GM13976 (cell line): Measurements from ENCODE around the gene ELMO1.

Experiments used
- DNase-seq: peaks from one replicate; pipeline ENCODE4 v3.0.0; 2012; ENCODE audit warnings: low spot score
- in situ Hi-C: fragments of 300-500 bp; cut with MboI; formaldehyde crosslinking; loops from one replicate; pipeline ENCODE4 v1.12.0; 2022; ENCODE audit warnings: low sequenced_read_pairs, mixed read lengths, inconsistent platforms; ENCODE audit not compliant: unreplicated experiment
- TF ChIP-seq, protein P1 (sequence below): IDR thresholded peaks from 2 replicates; pipeline ENCODE4 v1.5.1; 2012; ENCODE audit warnings: borderline replicate concordance, mild to moderate bottlenecking; ENCODE audit not compliant: insufficient read depth; ENCODE audit errors: extremely low read depth, missing control alignments, control extremely low read depth

The ELMO1 gene

DNA sequence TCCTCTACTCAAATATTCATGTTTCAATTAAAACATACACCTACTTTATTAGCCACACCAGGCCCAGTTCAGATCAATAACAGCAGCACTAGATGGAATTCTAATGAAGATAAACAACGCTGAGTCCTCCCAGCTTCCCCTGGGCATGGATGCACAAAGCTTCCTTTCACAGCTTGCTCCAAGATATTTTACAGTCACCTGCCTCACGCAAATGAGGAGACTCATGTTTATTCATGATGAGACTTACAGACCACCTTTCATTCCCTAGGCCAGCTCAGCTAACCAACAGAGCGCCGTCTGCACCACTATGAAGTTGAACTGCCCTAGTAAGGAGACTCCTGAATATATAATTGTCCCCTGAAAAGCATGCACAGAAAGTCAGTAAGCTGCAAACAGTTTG lies 441.4 kb downstream of the ELMO1 start:
- in situ Hi-C loops: no loop called here
- DNase-seq: no peak
- TF ChIP-seq, protein P1, sequence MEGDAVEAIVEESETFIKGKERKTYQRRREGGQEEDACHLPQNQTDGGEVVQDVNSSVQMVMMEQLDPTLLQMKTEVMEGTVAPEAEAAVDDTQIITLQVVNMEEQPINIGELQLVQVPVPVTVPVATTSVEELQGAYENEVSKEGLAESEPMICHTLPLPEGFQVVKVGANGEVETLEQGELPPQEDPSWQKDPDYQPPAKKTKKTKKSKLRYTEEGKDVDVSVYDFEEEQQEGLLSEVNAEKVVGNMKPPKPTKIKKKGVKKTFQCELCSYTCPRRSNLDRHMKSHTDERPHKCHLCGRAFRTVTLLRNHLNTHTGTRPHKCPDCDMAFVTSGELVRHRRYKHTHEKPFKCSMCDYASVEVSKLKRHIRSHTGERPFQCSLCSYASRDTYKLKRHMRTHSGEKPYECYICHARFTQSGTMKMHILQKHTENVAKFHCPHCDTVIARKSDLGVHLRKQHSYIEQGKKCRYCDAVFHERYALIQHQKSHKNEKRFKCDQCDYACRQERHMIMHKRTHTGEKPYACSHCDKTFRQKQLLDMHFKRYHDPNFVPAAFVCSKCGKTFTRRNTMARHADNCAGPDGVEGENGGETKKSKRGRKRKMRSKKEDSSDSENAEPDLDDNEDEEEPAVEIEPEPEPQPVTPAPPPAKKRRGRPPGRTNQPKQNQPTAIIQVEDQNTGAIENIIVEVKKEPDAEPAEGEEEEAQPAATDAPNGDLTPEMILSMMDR: no peak

DNA sequence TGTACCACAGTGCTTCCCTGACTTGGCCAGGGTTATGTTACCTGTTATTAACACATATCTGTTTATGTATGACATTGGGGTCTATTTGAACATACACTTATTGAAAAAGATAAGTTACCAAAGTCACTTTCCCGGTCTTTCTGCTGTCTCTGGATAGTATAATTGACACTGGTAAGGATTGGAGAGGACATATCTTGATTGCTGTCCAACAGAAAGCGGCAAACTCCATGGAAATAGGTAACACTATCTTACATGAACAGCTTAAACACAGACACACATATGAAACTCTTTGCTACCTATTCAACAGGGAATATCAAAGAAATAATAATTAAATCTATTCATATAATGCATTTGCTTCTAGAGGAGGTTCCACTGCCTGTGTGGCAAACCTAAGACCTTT lies 441.9 kb downstream of the ELMO1 start:
- TF ChIP-seq, protein P1: no peak
- in situ Hi-C loops: no loop called here
- DNase-seq: no peak

DNA sequence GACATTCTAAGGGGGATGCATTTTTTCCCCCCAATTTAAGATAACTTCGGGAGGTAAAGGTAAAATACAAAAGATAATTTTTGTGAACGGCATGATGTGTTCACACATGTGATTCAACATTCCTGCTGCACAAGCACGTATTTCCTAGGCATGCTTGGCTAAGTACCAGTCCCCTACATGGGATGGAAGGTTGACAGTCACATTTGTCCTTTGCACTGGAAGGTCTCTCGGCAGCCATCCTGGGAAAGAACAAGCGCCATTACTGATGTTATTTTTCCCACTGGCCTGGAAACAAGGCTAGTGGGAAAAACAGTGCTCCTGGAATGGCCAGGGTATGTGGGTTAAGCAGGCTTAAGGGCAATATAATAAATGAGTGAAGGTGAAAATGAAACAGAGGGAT lies 448.2 kb downstream of the ELMO1 start:
- no peak for DNase-seq
- TF ChIP-seq, protein P1: no peak
- in situ Hi-C loops: no loop called here

DNA sequence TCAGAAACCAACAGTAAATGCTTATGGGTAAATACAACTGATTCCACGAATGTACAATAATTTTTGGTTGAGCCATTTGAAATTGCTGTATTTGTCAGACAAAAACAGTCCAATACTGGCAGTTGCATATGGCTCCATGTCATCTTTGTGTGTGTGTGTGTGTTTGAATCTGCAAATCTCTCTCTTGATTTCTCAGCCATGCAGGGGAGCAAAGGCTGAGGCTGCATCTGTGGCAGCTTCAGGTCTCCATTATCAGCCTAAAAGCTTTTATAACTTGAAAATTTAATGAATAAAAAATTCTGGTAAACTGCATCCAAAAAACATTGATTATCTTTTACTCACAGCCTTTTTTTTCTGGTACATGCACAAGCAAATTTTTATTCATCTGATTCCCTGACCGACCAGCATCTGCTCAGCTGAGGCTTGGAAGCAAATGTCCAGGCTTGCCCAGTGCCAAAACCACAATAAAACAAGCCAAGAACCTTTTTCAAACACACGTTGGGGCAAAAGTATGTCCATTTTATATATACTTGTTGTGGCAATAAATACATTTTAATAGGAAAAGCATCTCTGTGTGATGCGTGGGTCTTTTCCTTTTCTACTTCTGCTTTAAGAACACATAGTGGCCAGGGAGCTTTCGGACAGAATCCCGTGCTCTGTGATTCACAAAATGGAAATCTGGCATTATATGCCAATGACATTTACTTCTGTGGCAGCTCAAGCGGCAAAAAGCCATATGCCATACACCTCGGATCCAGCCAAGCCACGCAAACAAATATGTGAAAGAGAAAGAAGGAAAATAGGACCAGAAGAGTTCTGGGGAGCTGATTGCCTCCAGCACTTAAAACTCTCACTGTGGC lies 448.8 kb downstream of the ELMO1 start:
- DNase-seq: no peak
- TF ChIP-seq, protein P1: no peak
- in situ Hi-C loops: loop anchor here (25.0 kb wide), 1 partner anchor 187 kb away; no protein-coding TSS in a partner anchor

DNA sequence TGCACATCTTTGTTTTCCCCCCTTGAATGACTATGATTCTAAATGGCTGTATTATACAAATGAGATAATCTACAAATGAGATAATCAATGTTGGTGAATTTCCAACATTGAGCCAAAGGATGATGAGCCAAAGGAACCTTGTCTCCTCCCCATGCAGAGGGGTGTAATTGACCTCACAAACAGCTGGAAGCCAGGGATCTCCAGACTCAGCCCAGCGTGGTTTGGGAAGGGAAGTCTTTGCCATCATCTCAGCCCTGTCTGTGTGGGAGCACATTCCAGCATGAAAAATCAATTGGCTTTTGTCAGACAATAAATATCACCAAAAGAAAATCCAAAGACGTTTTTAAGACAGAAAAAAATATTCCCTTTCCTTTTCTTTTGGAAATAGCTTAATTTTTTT lies 452.9 kb downstream of the ELMO1 start:
- in situ Hi-C loops: loop anchor here (25.0 kb wide), 1 partner anchor 192 kb away; no protein-coding TSS in a partner anchor
- DNase-seq: no peak
- TF ChIP-seq, protein P1: no peak

DNA sequence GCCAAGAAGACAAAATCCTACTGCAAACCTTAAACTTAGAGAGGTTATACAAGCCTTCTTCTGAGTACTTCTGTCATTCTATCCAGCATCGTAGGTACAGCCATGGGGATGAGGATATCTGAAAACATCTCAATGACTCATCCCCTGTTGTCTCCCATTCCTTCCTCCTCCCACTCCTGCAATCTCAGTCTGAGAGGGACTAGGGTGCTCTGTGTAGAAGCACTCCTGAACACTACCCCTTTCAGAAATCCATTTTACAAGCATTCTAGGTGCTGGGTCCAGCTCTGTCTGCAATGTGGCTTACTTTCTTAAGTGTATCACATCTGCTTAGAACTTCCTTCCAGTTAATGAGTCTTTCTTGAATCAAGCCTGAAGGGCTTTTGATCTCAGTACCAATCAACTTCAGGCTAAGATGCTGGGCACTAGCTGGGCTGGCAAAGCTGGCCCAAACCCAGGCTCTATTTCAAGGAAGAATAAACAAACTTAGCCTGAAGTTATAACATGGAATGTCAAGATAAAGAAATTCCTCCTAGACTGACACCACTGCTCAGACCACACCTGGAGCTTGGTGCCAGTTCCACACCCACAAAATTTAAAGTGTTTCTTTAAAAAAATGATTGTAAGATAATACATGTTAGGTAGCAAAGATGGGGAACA lies 454.1 kb downstream of the ELMO1 start:
- in situ Hi-C loops: loop anchor here (25.0 kb wide), 1 partner anchor 193 kb away; no protein-coding TSS in a partner anchor
- DNase-seq: no peak
- TF ChIP-seq, protein P1: no peak
